Fibroblast of skin of right quadriceps (primary cell): ENCODE data around the gene COBLL1.
A peak's percentile ranks its signal among the peaks of the same experiment; 100 is the strongest.
"Not testable (repeated sequence)": the region's sequence is repeated elsewhere in the genome, so short reads cannot be mapped to it uniquely, and the experiment has no call there.

Experiments used
- DNase-seq: peaks from one replicate; pipeline ENCODE4 v3.0.0-alpha.2; 2013

Gene COBLL1

DNA sequence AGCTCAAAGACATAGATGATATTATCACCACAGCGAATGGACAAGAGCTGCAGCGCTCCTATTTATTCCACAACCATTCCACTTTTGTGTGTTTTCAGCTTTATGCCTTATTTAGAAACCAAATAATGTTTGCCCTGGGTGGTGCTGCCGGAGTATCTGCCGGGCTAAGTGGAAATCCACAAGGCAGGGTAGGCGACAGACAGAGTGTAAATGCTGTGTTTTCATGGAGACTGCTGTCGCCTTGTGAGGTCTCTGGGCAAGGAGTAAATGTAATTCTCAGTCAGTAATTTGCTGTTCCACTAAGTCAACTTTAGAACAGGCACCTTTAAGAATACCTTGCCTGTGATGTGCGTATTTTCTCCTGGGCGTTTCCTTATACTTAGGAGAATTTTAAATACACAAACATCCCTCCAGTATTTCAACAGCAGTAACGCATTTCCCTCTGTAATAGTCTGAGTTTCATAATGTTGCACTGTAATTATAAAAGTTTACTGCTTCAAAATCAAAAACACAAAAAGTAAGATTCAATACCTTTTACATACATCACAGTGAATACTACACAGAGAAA lies 60.9 kb downstream of the COBLL1 start:
- no peak for DNase-seq

DNA sequence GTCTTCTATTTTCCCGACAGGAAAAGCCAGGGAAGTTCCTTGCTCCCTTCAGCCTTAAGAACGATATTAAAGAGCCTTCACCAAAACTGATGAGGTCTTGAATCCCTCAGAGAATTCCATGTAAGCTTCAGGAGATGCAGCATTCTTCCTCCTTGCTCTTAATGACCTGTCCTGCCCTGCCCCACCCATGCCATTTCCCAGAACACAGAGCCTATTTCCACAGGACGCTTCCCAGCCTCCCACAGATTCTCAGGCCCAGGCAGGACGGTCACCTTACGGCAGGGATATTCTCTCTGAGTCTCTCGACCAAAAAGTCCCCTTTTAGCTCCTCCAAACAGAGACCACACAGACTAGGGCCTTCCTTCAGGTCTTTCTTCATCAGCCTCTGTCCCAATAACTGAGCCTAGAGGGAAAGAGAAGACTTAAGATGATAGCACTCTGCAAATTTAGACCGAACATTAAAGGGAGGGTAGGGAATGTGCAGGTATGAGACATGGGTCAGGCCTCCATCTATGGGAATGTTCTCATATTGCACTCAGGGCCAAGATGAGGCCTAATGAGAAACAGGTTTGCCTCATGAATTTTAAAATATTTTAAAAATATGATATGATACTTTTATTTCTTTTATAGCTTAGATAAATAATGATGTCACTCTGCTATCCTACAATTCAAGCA lies 62.1 kb downstream of the COBLL1 start:
- no peak for DNase-seq

DNA sequence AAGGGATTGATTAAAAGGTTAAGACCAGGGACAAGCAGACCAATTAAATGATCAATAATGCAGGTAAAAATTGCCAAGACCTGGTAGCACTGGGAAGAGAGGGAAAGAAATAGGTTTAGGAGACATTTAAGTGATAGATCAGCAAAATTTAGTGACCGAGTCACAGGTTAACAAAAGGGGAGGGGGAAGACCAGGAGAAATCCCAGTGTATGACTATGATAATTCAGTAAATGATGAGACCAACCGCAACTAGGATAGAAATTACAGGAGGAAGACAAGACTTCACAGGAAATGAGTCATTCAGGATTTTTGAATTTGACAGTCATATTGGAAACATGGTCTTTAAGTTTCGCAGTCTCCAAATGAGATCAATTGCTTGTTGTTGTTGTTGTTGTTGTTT lies 62.9 kb downstream of the COBLL1 start:
- DNase-seq = no peak

DNA sequence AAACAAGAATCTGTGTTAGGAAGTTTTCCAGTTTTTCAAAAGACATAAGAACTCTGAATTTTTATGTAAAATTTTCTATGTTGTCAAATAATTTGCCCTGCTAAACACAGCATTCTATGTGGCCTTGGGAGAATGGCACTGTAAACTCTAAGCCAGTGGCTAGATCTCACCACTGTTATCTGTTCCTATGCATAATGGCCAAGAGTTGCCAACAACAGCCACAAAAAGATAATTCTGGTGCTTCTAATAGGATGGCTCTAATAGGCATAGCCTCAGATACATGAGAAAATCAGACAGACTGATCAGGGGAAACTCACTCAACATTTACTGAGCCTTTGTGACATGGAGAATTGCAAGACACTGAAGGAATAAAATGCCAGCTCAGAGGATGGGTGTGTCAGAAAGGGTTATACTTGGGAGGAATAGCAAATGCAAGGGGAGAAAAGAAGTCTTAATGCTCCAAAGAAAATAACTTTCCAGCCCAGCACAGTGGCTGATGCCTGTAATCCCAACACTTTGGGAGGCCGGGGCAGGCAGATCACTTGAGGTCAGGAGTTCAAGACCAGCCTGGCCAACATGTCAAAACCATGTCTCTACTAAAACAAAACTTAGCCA lies 63.7 kb downstream of the COBLL1 start:
- DNase-seq = no peak

DNA sequence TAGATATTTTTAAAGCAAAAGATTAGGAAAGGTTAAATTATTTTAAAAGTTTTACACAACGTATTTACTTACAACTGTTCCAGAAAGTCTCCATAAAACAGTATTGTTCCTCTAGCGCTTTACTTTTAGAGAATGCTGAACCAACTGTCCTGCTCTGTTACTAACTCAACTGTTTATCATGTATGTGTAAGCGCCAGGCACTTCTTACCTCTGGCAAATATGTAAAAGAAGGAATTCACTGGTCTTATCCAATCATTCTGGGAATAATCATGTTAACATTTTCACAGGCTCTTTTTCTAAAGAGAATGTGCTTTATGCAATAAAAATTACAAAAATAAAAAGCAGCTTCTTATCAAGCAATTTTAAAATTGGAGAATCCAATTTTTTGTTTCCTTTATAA lies 68.0 kb downstream of the COBLL1 start:
- no peak for DNase-seq

DNA sequence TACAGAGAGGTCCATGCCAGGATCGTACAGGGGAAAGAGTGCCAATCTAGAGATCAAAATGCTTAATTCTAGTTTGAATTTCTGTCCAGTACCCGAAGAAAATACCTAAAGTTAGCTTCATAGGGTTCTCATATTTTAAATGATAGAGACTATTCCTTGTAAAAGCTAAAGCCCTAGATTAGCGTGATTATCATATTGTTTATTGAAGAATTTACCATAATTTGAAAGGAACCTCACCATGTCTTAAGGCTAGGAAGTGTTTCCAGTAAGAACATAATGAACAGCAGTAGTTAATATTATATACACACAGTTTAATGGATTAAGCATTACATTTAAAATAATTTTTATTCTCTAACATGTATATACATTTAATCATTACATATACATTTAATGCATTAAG lies 68.5 kb downstream of the COBLL1 start:
- no peak for DNase-seq

DNA sequence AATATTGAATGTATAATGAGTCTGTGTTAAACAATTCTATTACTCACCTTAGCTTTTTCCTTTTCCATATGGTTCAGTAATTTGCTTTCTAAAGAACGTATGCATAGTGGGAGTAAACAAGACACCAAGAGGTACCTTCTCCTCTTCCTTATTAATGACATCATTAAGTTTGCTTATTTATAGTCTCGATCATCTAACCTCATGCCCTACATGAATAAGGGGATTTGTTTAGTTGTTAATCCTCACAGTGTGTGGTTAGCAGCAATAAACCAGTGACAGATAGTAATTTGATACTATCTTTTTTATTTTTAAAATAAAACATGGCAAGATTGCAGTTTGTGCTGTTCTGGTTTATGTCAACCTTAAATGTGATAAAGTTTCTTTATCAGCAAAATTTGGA lies 69.7 kb downstream of the COBLL1 start:
- DNase-seq = no peak

DNA sequence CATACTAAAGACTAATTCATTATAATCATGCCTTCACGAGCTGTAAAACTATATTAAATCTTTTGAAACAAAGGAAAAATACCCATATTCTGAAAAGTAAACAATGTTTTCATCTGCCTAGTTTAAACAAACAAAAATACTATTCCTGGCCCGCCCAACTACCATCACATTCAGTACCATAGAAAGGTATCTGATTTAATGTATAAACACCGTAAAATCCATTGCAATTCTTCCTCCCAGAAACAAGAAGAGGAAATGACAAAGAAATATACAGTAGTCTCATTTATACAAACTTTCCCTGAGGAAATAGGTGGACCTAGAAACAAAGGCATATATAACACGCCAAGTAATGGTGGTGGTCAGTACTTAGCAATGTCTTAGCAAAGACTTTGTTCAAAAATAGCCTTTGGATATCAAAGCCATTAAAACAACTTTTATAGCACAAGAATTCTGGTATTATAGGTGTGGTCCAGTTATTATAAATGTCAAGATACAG lies 71.2 kb downstream of the COBLL1 start:
- DNase-seq = no peak

DNA sequence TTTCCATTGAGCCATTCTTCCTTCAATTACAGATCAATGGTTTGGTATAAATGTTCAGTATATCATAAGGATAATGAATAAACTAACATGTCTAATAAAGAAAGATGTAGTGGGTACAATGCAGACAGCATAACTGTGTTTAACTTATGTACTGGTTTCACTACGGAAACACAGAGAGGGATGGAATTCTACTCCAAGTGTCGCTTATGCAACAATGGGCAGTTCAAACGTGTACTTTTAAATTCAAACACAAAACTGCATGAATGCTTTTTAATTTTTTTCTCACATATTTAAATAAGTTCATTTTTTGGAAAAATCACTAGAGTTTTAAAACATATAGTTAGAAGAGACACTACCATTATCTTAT lies 74.7 kb downstream of the COBLL1 start:
- DNase-seq = no peak

DNA sequence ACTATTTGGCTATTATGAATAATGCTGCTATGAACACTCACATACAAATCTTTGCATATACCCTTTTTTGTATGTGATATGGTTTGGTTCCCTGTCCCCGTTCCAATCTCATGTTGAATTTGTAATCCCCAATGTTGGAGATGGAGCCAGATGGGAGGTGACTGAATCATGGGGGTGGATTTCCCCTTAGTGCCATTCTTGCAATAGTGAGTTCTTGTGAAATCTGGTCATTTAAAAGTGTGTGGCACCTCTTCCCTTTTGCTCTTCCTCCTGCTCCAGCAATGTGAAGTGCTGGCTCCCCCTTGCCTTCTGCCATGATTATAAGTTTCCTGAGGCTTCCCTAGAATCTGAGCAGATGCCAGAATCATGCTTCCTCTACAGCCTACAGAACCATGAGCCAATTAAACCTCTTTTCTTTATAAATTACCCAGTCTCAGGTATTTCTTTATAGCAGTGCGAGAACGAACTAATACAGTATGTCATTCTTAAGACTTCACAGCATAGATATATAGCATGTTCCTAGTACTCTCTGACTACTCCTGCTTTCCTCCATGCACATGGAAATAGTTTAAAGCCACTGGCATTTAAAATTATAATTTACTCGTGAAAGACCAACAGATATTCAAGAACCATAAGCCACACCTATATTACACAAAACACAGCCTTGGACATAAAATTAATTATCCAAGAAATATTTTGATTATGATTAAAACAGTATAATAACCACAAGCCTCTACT lies 75.2 kb downstream of the COBLL1 start:
- no peak for DNase-seq

DNA sequence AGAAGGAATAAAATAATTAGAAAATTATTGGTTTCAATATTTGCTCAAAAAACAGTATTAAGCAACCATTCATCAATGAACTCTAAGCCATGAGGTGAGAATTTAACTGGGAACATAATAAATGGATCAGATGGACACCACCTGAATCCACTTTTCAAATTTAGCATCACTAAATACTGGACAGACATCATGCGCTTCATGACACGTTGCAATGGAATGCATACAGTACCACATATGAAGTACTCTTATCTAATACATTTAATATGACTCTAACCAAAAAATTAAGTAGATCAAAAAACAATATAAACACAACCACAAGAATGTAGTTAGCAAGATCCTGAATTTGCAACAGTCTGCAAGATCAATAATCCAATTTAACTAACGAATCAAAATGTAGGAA lies 76.6 kb downstream of the COBLL1 start:
- peak; percentile 28 for DNase-seq

DNA sequence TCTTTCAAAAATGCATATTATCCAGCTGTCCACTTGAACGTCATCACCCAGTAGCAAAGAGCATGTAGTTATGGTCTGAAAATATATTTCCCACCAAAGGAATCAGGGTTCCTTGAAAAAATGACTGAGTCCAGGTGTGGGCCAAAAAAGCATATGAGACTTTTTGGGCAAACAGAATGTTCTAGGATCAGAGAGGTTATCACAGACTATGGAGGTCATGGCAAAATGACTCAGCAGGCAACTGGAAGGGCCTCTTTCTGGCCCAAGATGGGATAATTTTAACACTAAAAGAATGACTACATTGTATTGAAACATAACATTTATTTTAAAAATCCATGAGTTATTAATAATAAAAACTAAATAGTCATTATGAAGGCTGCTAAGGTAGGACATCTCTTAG lies 77.1 kb downstream of the COBLL1 start:
- DNase-seq = no peak

DNA sequence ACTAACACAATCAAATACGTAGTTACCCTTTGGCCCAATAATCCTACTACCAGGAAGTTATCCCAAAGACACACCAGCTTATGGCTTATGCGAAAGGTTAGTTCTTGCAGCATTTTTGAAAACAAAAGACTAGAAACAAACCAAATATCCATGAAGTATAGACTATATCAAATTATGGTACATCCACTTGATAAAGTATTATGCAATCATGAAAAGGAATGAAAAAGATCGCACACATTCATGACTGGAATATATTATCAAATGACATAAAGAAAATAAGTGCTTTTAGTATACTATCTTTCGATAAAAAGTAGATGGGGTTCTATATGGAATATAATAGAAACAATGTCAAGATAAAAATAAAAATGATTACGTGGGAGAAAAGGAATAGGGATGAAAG lies 78.2 kb downstream of the COBLL1 start:
- DNase-seq = no peak

DNA sequence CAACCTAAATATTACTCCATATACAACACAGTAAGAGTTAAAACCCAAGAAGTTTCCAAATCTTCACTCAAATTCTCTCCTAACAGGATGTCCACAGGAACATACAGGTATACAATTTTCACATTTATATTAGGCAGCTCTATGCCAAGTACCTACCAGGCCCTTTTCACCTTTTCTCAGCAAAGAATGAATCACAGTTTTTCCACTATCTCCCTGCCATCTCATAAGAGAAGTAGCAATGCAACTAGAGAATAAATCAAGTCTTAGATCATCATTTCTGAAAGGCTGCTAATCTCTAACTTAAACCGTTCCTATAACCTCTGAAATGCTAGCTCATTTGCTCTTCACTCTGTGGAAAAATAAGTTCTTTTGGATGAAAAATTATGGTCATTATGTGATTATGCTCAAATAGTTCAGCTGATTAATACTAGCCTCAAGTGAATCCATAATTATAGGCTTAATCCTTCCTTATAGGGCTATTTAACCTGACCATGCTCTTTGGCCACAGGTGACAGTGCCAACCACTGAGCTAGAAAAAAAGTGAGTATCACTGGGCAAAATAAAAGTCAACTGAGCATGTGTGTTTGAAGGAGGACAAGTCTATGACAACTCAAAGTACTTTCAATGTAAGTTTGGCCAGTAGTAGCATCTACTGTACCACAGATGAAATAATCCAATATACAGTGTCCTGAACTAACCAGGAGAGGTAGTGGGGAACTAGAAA lies 79.7 kb downstream of the COBLL1 start:
- DNase-seq = no peak

DNA sequence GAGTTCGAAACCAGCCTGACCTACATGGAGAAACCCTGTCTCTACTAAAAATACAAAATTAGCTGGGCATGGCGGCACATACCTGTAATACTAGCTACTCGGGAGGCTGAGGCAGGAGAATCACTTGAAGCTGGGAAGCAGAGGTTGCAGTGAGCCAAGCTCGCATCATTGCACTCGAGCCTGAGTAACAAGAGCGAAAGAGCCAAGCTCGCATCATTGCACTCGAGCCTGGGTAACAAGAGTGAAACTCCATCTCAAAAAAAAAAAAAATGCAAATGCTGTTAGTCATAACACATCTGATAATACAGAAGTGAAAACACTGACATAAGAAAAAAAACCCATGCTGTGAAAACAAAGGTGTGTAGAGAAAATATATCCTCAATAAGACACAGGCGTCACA lies 80.4 kb downstream of the COBLL1 start:
- DNase-seq = not testable (repeated sequence)

DNA sequence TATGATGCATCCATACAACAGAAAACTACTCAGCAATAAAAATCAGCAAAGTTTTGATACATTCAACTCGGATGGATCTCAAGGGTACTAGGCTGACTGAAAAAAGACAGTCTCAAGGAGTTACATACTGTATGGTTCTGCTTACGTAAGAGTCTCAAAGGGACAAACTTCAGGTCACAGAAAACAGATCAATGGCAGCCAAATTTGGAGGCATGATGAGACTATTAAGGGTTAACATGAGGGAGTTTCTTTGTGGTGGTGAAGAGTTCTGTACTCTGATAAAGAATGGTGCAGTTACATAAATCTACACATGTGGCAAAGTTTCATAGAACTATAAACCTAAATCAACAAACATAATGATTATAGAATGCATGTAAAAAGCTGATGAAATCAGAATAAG lies 81.4 kb downstream of the COBLL1 start:
- no peak for DNase-seq

DNA sequence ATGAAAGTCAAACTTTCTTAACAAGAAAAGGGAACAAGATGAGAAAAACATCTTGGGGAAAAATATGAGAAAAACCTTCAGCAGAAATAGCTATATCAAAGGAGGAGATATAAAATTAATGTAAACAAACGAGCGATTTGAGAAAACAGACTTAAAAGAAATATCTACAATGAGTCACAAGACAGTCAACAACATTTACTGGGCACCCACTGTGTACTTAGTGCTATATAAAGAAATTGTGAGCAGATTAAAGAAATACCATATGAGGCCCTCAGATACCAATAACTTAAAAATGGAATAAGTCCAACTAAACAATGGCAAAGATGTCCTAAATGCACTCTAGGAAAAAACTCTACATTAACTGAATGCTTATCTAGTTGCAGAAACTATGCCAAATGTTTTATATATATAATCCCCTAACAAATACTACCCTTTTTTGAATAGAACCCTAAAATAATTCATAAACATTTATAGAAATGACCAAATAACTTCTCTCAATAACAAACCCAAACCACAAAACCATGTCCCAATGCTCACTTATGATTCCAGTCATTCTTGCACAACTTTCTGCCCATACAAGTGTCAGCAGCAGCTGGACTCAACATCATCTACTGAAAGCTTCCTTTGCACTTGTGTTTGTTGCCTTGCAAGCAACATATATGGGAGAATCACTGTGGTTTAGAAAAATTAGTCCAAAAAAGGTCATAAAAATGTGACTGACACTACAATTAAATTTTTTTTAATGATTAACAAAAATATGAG lies 83.5 kb downstream of the COBLL1 start:
- peak; percentile 26 for DNase-seq

DNA sequence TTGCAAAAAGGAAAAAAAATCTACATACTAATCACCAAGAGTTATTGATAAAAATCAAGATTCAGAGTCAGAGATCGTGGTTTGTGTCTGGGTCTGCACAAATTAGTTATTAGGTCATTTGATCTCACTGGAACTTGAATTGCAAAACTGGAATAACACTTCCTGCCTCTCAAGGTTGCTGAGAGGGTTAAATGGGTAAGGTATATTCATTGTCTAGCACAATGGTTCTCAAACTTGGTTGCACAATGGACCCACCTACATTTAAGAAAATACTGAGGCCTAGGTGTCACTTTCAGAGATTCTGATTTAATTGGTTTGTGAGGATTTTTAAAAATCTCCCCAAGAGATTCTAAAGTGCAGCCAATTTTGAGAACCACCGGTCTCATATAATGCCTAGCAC lies 84.8 kb downstream of the COBLL1 start:
- DNase-seq = no peak

DNA sequence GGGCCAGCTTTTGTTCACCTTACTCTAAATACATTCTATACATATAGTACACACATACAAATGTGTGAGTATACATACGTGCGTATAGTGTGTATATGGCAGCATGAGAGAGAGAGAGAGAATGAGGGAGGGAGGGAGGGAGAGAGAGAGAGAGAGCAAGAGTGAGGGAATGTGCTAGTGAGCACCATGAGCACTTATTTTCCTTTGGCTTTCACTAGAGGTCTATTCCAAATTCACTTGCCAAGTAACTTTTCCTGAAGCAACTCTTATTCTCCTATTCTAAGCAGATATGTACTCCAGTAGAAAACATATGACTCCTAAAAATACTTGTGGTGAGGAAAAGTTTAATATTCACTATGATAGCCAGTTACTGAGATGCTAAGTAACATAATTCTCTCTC lies 85.7 kb downstream of the COBLL1 start:
- DNase-seq = no peak

DNA sequence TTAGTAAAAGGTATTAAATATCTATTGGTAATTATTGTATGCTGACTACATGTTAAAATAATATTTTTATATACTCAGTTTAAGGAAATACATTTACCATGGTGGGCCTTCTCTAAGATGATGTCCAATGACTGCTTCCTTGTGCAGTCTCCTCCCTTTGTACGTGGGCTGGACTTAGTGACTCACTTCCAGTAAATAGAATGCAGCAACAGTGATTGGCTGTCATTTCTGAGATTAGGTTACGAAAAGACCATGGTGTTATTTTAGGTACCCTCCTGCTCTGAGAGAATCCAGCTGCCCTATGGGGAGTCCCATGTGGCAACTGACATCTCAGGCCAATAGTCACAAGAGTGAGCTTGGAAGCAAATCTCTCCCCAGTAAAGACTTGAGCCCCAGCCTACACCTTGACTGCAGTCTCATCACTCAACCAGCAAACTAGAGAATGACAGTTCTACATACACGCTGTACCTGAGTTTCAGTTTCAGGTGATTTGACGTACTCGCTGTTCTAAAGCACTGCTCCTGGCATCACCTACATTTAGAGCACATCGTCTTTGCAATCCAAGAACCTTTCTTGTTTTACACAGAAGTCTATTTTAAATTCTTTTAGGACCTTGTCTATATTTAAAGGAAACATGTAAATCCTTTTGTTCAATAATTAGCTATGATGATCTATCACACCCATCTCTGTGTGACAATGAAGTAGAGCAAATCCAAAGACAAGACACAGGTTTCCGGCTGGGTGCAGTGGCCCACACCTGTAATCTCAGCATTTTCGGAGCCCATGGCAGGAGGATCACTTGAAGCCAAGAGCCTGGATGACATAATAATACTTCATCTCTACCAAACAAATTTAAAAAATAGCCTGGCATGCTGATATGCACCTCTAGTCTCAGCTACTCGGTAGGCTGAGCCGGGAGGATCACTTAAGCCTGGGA lies 87.2 kb downstream of the COBLL1 start:
- DNase-seq = no peak

DNA sequence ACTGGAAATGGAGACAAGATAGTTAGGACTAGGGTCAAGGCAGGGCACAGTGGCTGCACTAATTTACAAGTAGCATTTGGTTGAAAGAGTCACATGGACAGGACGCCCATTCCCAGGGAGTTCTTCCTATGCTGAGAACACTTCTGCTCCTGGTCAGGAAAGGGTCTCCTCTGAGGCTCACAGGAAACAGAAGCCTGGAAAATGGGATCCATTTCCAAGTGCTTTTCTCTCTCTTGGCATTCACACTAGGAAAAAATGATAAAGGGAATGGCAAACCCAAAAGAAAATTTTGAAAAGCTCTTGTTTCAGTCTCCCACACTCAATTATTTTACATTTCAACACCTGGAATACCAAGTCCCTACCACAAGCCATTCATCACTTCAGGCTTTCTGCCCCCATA lies 88.7 kb downstream of the COBLL1 start:
- no peak for DNase-seq
